Right lung (tissue), 5 donors: Measurements from ENCODE around the gene VWA5B1. TPM values are rescaled to one million over a fixed set of nuclear protein-coding genes. Genes with fewer than 3 reads are reported as not detected.

Experiments used
- DNase-seq, 2 donors: peaks; one replicate each; pipeline ENCODE4 v3.0.0-alpha.2; 2013
- polyA plus RNA-seq, 5 donors: library from polyadenylated mRNA; unstranded; fragments of 120-200 nt; gene quantifications; one replicate each; pipeline versions ENCODE4 v1.2.1 to v1.2.3, GENCODE V29; 2013; ENCODE audit warnings: inconsistent platforms in 1 of 5, low replicate concordance in 1 of 5; ENCODE audit not compliant: insufficient read length in 5 of 5, insufficient read depth in 1 of 5

VWA5B1 gene
- polyA plus RNA-seq, 5 donors, result 0.45 to 1.2 (median 0.57) TPM

DNA sequence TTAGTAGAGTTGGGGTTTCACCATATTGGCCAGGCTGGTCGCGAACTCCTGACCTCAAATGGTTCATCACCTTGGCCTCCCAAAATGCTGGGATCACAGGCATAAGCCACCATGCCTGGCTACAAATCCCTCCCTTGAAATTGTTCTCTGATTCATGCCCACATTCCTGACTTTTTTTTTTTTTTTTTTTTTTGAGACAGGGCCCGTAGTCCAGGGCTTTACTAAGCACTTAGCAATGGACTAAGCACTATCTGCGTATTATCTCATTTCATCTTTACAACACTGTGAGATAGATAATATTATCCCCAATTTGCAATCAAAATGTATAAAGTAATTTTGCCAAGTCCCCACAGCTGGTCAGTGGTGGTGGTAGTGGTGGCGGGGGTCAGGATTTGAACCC is 58.9 kb downstream of the VWA5B1 start:
- no peak for DNase-seq

DNA sequence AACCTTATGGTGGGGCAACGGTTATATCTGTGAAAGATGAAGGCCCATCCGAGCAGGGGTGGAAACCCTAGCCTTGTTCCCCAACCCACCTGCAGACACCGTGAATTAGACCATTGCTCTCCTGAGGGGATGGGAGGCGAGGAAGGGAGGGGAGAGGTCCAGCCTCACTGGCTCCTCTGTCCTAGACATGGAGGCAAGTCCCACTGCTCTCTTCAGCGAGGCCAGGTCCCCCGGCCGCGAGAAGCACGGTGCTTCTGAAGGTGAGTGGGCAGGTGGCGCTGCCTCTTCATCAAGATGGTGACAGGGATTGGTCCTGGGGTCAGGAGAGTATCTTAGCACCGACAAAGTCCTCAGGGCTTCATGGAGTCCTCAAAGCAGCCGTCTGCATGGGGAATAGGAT is 59.3 kb downstream of the VWA5B1 start:
- no peak for DNase-seq

DNA sequence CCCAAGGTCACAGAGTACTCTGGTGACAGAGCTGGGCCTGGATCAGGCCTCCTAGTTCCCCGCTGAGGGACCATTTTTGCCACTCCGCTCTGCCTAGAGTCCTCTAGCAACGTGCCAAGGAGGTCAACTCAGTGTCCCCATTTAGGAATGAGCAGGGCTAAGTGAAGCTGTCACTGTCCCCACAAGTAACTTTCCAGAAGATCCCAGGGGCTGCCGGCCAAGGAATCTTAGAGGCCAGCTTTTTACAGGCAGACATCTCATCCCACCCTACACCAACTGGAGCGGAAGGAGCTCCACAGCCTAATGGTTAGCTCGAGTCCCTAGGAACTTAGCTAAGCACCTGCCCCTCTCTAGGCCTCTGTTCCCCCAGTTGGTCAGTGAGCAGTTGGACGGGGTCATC is 59.7 kb downstream of the VWA5B1 start:
- no peak for DNase-seq

DNA sequence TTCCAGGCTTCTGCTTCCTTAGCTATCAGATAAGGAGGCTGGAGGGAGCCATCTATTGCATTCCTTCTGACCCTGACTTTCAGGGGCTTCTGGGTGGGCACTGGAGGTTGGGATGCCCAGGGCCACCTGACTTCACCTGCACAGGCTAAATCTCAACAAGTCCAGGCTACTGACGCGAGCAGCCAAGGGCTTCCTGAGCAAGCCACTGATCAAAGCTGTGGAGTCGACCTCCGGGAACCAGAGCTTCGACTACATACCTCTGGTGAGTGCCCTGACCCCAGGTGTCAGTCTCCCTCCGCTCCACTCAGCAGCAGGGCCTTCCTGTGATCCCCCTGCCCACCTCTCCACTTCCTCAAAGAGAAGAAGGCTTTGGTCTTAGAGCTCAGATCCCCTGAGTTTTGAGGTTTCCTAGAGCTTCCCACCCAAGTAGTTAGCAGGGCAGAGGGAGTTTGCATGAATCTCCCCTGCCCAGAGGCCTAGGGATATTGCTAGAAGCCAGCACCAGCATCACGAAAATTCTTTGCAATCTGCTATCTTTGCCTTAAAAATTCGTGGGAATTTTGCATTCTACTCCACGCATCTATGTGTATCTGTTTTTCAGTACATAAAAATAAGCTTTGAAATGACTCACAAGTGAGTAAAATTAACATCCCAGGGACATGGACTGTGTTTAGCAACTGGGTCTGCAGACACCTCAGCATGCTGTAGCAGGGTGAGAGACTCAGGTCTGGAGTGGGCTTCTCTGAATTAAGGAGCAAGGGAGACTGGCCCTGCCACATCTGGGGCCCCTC is 61.4 kb downstream of the VWA5B1 start:
- DNase-seq, result no peak

DNA sequence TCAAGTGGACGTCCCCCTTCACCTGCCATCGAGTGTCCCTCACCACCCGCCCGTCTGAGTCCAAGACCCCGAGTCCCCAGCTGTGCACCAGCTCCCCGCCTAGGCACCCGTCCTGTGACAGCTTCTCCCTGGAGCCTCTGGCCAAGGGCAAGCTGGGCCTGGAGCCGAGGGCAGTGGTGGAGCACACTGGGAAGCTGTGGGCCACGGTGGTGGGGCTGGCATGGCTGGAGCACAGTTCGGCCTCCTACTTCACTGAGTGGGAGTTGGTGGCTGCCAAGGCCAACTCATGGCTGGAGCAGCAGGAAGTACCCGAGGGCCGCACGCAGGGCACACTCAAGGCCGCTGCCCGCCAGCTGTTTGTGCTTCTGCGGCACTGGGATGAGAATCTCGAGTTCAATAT is 63.2 kb downstream of the VWA5B1 start:
- DNase-seq, result no peak

DNA sequence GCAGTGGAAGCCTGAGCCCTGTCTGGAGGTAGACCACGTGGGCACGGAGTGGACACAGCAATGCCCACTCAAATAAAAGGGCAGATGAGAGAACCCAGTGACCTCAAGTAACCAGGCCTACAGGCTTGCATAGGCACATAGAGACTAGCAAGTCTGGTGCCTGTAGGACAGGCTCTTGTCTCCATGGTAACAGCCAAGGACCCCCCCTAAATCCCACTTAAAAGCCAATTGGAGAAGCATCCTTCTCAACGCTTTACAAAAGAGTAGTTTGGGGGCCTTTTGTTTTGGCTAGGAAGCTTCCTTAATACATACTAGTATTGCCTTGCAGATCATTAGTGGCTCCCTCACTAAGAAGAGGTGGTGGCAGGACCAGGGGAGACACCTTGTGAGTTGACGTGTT is 63.9 kb downstream of the VWA5B1 start:
- DNase-seq, result no peak

DNA sequence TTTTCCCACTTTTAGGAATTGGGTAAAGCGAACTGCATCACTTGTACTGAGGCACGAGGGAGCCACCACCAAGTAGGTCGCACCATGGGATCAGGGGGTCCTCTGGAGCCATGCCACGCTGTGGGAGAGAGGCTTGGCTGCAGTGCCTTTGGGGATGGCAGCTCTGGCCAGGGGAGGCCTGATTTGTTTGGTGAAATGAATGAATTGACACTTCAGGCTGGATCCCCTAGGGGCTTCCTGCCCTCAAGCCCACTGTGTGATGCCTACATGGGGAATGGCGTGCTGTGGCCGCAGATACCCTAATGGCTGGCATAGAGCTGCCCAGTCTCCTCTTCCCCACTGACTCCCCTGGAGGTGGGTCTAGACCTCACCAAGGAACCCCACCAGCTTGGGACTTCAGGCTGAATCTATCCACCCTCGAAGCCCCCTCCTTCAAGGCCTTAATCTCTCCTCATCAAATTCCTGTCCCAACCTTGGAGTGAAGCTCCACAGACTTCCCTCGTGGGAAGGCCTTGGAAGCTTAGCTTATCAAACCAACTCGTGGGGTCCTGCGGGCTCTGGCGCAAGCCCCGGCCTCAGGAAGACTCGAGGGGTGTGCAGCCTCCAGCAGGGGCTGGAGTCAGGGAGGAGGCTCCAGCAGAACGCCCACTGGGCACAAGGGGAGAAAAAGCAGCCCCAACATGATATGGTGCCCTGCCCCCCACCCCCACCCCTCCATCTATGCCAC is 64.6 kb downstream of the VWA5B1 start:
- no peak for DNase-seq

DNA sequence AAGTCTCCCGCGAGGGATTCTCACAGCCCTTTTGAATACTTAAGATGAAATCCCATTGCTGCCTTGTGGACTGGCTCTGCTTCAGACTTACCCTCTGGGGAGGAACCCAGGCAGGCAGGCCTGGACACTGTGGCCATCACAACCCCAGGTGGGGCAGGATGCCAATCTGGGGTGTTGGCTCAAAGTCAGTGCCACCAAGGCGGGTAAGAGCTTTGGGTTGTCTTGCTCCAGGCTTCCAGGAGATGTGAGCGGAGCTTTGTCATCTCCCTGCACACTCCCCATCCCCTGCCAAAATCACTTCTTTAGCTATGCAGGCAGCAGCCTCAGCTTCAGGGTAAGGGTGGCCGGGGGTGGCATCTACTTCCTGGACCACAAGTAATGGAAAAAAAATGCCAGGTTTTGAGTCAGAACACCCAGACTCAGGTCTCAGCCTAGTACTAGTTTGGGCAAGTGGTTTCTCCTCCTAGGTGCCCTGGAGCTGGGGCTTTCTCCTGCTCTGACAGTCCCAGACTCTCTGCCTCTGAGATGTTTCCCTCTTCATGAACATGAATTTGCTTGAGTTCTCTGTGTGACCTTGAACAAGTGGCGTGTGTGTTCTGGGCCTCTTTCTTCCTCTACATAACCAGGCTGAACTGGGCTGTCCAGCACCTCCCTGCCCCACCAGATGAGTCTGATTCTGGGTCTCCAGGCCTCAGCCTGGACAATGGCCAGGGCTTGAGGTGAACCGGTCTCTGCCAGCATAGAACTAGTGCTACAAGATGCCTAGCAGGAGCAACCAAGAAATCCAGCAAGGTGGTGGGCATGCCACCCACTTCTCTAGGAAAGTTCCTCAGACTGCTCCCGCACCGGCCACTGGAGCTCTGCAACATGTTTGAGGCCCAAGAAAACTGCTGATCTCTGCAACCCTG is 65.4 kb downstream of the VWA5B1 start:
- no peak for DNase-seq

DNA sequence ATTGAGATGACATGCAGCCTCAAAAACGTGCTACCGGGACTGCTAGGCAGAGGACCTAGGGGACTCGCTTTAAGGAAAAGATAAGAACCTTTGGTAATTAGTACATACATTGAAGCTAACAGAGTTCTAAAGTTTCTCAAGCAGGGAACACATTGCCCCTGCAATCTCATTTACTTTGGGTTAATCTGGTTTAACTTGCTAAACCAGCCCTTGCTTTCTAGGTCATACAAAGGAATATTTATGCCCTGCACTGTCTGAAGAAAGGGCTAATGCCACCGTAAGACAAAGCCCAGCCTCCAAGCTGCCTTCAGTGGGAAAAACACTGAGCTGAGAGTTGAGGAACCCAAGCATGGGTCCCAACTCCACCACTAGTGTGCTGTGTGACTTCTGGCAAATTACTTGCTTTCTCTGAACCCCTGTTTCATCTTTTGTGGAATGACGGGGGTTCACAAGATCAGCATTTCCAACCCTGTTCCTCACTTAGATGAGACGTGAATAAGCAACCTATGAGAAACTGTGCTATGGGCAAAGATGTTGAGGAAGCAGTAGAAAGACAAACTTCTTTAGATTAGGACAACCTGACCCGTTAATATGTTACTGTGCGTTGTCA is 66.3 kb downstream of the VWA5B1 start:
- DNase-seq, result no peak

DNA sequence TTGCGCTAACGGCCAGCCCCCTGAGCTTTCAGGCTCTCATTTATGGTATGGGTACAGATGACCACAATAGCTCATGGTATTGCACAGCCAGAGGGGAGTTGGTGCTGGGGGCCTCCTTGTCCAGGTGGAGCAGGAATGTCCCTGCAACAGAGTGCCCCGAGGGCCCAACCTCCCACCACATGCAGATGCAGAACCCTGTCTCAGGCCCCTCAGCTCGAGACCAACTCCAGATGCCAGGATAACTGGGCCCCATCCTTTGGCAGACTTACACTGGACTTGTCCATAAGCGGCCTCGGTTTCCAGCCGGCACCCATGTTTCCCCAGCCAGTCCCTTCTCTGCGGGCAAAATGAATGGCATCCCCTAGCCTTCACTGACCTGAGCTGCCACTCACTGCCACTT is 67.1 kb downstream of the VWA5B1 start:
- no peak for DNase-seq

DNA sequence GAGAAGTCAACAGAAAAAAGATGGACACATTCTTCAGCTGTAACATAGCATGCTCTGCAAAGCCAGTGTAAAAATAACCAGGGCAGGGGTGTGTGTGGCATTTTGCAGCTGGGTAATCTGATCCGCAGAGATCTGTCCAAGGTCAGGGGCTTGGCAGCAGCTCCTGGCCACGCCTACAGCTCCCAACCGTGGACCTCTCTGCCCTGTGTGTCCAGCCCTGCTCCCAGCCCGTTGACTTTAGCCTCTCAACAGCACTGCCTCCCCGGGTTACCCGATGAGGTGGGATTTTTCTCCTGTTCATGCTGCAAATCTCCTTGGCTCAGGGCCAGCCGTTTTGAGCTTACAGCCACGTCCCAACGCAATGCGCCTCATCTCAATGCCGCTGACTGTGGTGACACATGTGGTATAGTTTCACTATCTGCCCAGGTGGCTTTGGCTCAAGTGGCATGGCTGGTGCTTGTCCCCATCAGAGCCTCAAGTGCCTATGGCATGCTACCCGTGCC is 68.1 kb downstream of the VWA5B1 start:
- DNase-seq, result peak; percentile 87 to 90

DNA sequence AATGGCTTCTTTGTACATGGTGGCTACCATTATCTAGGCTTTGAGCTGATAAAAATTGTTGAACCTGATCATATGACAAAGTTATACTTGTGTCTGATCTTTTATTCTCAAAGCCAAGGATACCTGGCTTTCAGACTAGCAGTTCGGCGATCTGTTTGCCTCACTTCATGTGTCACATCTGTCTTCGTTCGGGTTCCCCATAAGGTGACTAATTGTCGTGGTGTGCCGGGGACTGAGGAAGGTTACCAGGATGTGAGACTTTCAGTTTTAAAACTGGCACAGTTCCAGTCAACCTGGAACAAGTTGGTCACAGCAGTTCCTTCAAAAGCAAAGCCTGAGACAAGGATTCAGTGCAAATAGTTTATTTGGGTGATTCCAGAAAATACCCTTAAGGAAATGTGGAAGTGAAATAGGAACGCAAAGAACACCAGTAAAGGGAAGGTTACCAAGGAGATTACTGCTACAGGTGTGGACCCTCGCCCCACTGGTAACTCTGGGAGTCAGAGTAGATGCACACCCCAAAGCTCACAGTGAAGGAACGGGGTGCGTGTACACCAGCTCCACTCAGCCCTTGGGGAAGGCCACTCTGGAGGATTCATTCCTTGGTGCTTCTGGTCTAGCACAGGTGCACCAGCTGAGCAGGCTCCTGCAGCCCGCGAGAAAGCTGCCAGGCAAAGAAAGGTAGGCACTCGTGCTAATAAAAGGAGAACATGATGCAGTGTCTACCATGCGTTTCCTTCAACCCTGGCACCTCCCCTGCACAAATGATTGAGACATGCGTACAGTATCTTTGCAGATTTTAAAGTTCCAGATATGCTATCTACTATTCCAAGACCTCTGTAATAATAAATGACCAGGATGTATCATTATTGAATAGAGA is 69.0 kb downstream of the VWA5B1 start:
- DNase-seq, result no peak

DNA sequence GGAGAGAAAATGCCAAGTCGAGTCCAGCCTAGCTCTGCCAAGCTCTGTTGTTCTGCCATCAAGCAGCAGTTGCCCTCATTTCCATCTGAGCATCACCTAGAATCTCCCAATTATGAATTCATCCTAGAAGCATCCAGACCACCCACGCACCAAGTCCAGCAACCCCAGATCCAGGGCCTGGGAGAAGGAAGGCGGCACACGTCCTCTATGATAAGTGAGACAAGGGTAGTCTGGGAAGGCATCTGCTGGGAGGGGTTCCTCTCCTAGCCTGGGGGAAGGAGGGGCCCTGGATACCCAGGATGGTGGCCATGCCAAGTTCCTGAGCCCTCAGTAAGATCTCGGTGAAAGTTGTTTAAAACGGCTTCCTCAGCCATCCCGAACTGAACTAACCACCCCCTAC is 70.7 kb downstream of the VWA5B1 start:
- DNase-seq, result no peak

DNA sequence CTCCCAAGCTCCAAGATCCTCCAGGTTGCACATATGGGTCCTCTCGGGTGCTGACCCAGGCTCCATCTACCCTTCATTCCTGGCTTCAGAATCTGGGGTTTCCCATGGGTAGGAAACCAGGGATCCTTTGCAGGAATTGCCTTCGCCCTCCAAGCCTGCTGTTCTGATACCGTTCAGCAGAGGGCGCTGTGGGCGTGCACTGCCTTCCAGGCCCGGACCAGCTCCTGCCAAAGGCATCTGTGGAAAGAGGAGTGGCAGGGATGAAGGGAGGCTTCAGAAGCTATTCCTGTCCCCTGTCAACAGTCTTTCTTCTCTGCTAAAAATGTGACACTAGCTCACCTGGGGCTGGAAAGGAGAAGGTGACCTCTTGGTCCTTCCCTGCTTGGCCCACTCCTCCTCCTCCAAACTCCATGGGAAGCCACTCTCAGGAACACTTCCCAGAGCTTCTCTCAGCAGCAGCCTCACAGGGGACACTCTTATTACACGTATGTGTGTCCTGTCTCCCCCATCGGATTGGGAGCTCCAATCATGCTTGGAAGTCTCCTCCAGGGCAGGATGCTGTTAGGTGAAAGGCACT is 71.2 kb downstream of the VWA5B1 start:
- no peak for DNase-seq

DNA sequence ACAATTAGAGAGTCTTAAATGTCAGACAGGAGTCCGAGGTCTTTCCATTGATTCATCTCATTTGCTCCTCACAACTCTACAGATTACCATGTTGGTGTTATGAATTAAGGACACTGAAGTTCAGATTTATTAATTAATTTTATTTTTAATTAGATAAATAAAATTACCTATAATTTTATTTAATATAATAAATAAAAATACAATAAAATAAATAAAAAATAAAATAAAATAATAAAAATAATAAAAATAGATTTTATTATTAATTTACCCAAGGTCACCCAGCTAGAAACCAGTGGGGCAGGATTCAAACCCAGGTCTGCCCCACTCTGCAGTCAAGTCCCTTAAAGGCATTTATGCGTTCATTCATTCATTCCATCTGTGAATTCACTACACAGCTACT is 72.2 kb downstream of the VWA5B1 start:
- no peak for DNase-seq

DNA sequence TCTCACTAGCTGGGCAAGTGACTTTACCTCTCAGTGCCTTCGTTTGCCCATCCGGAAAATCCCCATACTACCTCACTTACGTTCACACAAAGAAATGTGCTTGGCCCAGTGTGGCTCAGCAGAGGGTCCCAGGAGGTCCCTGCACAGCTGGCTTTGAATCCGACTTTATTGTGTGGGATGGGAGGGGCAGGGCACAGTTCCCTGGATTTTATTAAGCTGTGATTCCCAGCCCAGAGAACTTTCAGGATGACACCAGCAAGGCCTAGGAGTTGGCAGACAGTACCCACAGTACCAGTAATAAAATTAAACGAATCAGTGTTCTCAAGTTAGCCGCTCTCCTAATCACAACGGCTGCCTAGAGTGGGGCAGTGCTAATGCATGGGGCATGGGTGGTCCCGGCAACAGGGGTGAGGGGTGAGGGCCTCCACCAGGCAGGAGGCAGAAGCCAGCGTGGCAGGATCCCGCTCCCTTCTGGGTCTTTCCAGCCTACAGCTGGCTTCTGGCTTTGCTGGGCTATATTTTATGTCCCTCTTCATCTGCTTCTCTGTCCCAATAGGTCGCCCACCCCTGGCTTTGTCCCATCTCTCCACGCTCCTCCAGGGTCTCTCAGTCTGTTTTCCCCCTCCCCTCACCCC is 74.9 kb downstream of the VWA5B1 start:
- DNase-seq, result no peak

DNA sequence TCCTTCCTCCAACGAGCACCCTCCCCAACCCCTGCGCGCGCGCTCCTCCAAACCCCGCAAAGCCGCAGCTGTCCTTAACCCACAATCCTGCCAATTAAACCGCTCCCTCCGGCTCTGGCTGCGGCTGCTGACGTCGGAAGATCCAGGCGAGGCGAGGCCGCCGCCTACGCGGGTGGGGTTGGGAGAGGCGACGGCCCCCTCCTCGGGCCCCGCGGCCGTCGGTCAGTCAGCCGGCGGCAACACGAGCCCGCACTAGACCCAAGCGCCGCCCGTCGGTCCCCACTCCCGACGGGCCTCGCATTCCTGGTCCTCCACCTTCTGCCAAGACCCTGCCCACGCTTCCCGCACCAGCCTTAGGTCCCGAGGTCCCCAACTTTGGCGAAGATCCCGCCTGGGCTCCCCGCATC is 75.4 kb downstream of the VWA5B1 start:
- peak in 1 of 2 donors; percentile 56 for DNase-seq

DNA sequence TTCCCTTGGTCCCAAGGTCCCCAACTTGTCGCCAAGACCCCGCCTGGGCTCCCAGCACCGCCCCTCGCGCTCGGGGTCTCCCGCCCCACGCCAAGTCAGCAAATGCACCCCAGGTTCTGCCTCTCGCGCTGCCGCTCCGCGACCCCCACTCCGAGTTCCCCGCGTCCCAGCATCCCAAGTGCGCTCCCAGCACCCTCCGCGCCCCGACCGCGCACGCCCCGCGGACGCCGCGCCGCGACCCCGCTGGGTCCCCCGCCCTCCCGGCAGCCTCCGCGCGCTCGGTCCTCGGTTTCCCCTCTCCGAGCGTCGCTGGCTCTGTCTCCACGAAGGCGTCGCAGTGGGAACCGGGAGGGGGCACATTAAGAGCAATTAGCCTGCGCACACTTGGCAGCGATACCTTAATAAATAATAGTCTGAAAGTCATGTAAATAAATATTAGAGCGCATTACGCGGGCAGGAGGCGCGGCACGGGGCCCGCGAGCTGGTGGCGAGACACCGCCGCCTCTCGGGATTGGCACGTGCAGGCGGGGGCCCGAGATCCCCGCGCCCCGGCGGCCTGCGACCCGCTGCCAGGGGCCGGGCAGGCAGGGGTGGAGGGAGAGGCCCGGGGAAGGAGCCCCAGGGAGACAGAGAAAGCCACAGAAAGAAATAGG is 75.9 kb downstream of the VWA5B1 start:
- no peak for DNase-seq

DNA sequence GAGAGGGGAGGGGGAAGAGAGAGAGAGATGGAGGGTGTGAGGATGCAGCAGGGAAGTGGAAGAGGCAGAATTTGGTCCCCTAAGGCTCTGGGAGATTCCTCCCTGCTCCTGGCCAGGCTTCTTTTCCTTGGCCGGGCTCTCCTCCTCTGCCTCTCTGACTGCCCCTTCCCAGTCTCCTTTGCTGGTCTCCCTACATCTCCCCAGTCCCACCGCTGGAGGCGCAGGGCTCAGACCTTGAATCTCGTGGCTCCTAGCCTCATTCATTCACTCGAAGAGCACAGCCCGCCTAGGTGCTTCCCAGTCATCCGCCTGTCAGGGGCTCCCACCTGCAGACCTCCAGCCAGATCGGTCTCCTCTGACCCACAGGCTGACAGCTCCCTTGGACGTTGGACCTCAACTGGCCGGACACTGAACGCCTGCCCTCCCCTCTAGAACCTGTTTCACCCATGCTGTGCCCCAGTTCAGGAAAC is 76.5 kb downstream of the VWA5B1 start:
- DNase-seq, result no peak
